GM18867 (cell line): ENCODE results near the gene TRIAP1.
"Not testable (repeated sequence)": the region's sequence is repeated elsewhere in the genome, so short reads cannot be mapped to it uniquely, and the experiment has no call there.

Source experiments
- ATAC-seq: cut with Tn5 transposase; IDR thresholded peaks from one replicate; pipeline ENCODE4 v1.9.1; 2021; ENCODE audit warnings: mild to moderate bottlenecking, moderate library complexity; ENCODE audit not compliant: unreplicated experiment

TRIAP1 gene

GRCh38 chr12:120445911-120446843, at the start of gene TRIAP1, which contains the start of gene GATC:
TSS of gene TRIAP1 (minus strand) at chr12:120446384. CDS start at chr12:120446372, 12 bp downstream.
TSS of gene GATC (plus strand) at chr12:120446444. CDS start at chr12:120446481, 37 bp downstream.
- ATAC-seq, result peak; percentile 90

GRCh38 chr12:120495186-120495730, 49.1 kb upstream of the TRIAP1 start:
- ATAC-seq, result peak; percentile 3

- no peak for ATAC-seq
Measured at GRCh38 chr12:120490833-120491512, 44.8 kb upstream of the TRIAP1 start.

DNA sequence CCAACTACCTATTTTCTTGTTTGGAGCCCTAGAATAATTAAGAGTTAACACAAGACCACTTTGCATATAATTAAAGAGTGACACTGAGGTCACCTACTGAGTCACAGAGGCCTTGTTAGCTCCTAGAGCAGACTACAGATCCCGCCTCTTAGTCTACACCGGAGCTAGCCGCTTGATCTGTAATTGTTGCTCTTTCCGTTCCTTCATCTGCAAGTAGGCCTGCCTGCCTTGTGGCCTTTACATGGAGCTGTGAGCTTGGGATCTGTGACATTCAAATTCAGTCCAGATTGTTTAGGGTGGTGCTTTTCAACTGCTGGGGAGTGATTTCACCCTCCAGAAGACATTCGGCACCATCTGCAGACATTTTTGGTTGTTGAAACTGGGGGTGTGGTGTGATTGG, 44.1 kb upstream of the TRIAP1 start:
- ATAC-seq, result no peak

DNA sequence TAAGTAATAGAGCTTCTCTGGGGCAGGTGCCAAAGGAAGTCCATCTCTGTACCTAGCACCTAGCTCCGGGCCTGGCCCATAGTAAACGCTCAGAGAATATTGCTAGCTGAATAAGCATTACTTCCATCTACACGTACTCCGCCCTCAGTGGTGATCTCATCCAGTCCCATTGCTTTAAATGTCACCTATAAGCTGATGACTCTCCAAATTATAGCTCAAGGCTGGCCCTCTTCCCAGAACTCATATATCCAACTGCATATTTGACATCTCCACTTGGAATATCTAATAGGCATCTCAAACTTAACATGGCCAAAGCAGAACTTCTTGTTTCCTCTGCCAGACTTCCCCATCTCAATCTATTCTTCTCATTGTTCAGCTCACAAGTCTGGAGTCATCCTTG, 42.8 kb upstream of the TRIAP1 start:
- no peak for ATAC-seq

DNA sequence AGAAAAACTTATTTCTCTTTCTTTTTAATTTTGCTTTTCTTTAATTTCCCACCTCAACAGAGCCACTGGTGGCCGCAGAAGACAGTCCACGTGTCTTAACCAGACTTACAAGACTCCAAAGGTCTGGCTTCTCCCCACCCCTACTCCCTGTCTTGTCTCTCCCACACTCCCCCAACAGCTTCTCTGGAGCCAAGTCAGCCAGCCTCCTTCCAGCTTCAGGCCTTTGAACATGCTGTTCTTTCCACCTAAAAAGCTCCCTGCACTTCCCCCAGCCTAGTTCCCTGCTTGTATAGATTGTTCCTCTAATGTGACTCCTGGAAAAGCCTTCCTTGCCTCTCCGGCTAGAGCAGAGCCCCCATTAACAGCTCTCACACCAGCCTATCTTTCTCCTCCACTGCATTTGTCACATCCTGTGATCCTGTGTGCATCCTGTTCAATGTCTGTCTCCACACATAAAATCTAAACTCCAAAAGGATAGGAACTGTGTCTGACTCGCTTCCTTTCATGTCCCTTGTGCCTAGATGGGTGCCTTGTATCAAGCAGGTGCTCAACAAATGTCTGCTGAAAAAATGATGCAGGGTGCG, 42.0 kb upstream of the TRIAP1 start:
- ATAC-seq, result no peak

DNA sequence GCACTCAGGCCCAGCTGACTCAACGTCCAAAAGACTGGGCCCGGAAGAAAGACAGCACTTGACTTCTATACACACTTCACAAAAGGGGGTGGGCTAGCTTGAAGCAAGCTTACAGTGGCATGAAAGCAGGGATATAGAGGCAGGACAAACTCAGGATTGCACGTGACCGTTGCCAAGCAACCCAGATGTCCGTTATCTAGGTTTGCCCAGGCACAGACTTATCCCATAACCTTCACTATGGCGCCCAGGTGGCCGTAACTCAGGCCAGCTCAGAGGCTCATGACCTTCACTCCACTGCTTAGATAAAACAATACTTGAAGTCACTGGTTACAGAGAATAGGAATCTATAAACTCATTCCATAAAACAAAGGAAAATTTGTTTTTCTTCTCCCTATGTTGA, 41.4 kb upstream of the TRIAP1 start:
- ATAC-seq, result not testable (repeated sequence)

DNA sequence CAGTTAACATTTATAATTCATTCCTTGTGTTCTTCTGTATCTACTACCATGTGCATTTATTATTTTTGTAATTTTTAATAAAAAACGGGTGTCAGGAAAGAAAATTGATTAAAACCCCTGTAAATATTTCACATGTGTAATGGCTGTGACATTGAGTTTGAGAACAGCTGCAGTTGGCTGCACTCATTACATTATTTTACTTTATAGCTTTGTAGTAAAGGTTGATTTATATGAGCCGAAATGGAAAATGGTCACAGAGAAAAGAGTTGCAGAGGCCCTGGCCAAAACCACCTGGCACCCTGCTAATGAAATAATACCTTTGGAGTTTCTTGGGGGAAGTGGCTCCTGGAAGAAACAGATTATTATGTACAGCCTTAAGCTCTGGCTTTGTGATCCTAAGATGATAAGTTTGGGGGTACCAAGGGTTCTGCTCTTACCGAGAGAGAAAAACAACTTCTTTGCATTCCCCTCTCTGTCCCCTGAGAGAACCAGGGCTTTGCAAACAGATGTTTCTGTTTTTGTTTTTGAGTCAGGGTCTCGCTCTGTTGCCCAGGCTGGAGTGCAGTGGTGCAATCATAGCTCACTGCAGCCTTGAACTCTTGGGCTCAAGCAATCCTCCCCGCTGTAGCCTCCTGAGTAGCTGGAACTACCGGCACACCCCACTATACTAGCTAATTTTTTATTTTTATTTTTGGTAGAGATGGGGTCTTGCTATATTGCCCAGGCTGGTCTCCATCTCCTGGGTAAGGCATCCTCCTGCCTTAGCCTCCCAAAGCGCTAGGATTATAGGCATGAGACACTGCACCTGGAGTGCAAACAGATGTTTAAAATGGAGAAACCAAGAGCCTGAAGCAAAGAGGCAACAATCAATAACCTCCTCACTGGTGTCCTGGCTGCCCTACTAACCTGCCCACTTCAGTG, 40.0 kb upstream of the TRIAP1 start:
- ATAC-seq, result no peak

DNA sequence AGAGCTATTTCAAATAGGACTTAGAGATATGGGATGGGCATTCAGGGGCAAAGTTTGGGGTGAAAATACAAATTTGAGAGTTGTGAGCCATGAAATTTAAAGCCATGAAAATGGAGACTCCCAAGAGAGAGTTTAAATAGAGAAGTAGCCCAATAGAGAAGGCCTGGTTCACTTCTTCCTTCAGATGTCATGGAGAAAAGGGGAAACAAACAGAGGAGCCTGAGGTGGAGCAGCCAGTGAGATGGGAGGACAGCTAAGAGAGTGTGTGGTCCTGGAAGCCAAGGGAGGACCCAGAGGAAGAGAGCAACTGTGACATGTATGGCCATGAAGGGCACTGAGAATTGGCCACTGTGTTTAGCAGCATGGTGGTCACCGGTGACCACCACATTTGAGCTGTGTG, 37.4 kb upstream of the TRIAP1 start:
- ATAC-seq, result no peak

- no peak for ATAC-seq
Measured at GRCh38 chr12:120481022-120481767, 35.0 kb upstream of the TRIAP1 start.

GRCh38 chr12:120480211-120480610, 34.0 kb upstream of the TRIAP1 start:
- no peak for ATAC-seq

DNA sequence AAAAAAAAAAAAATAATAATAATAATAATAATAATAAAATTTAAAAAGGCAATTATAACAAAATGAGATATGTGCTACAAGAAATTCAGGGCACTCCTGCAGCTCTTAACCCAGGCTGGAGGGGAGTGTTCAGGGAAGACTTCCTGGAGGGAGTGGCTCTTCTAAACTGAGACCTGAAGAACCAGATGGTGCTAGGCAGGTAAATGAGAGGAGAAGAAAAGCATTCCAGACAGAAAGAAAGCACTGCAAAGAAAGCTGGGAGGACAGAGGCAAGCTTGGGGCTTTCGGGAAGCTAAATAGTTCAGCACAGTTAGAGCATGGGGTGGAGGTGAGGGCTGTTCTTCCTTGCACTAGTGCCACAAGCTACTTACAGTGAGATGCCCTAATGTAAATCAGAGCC, 33.3 kb upstream of the TRIAP1 start:
- ATAC-seq, result no peak

GRCh38 chr12:120475643-120476042, 29.5 kb upstream of the TRIAP1 start:
- ATAC-seq, result no peak

DNA sequence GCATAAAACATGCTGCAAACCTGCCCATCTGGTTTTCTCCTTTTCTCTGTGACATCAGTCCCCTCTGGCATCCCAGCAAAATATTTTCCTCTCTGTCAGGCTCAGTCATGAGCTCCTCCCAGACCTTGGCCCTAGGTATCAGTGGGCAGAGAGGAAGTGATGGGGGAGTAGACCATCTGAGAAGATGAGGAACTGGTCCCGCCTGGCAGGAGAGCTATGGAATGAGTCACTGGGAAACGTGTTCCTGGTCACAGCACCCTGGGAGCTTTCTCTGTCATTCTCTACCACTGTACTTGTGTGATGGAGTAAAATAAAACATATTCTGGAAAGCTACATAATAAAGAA, 28.4 kb upstream of the TRIAP1 start:
- no peak for ATAC-seq

GRCh38 chr12:120473807-120474615, 27.8 kb upstream of the TRIAP1 start:
- ATAC-seq, result no peak

GRCh38 chr12:120472521-120472920, 26.3 kb upstream of the TRIAP1 start:
- no peak for ATAC-seq

DNA sequence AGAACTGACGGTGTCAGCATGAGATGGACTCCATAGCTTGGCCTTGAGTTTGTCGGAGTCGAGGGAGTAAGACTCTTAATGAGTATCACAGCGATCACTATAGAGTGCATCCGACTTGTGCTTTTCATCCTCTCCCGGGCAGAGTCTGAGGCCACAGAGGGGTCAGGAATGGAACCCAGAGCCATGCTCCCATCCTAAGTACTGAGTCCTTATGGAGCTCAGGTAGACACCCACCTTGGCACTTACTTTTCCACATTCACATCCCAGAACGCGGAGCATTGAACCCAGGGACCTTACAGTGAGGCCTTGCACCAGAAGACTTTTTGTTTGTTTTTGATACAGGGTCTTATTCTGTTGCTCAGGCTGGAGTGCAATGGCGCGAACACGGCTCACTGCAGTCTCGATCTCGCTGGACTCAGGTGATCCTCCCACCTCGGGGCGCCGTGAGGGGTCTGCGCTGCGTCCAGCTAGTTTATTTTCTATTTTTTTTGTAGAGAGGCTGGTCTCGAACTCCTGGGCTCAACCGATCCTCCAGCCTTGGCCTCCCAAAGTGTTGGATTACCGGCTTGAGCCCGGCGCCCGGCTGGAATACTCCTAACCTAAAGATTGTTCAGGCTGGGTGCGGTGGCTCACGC, 24.1 kb upstream of the TRIAP1 start:
- peak; percentile 28 for ATAC-seq

DNA sequence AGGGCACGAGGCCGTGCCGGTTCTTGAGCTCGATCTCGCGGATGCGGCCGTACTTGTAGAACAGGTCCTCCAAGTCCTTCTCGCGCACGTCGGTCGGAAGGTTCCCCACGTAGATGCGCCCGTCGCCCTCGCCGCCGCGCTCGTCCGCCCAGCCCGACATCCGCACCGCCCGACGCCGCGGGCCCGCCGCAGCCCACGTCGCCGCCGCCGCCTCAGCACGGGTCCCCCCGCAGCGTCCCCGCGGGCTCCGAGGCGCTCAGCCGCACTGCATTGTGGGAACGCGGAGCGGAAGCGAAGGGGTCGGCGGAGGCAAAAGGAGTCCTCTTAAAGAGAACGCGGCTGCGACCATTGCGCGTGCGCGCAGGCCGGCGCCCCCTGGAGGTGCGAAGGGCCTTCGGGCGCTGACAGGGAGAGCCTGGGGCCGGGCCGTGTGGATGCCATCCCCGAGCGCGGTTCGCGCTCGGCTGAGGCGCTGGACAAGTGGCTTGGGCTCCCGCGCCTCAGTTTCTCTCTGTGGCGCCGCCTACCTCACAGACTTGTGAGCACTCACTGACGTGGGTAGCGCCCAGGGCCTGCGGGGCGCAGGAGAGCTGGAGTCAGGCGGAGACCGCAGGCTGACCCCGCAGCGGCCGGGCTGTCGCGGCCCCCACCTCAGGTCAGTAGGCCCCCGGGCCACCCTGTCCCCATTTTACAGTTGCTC, 23.4 kb upstream of the TRIAP1 start, which contains the start of gene SRSF9:
Gene SRSF9 (minus strand): TSS at position 299 of the 700 bp plus-strand sequence. CDS start 139 bp downstream, at position 160.
- ATAC-seq, result peak; percentile 85
